Panc1 (cell line): ENCODE measurements around the gene IRF6. TPM values are rescaled to one million over a fixed set of nuclear protein-coding genes. Genes with fewer than 3 reads are reported as not detected.

Source experiments
- ATAC-seq: fragments of 200-7000 bp; cut with Tn5 transposase; 2 replicates; pipeline ENCODE4 v1.9.1; 2020; ENCODE audit warnings: mild to moderate bottlenecking, moderate library complexity
- BruUV-seq: library from RNA; stranded (reverse); fragments of 400-500 nt; replicated peaks from 2 replicates; lab custom pipeline; 2021; lab: Mats Ljungman, UMichigan
- CTCF ChIA-PET: fragments of 300-600 bp; sonication (Branson Sonifier 250); formaldehyde crosslinking; loops from one replicate; lab custom pipeline; 2022; ENCODE audit warnings: antibody characterized with exemption; lab: Charles Lee
- POLR2A ChIA-PET: fragments of 300-600 bp; sonication (Branson Sonifier 250); formaldehyde crosslinking; loops from one replicate; lab custom pipeline; 2022; ENCODE audit warnings: antibody characterized with exemption; lab: Charles Lee
- DNase-seq: peaks from one replicate; pipeline ENCODE4 v3.0.0-alpha.2; 2010; ENCODE audit warnings: low read depth, low spot score
- H3K27ac ChIP-seq: 2 replicates; pipeline ENCODE4 v1.5.1; 2011; ENCODE audit warnings: mild to moderate bottlenecking, low read length, inconsistent platforms
- H3K27me3 ChIP-seq: fragments of 200-500 bp; sonication (Bioruptor generic); 2 replicates; pipeline ENCODE4 v1.6.0; 2014; ENCODE audit warnings: low read length, inconsistent platforms; ENCODE audit not compliant: control insufficient read depth, insufficient read depth
- H3K36me3 ChIP-seq: fragments of 200-500 bp; sonication (Bioruptor generic); 2 replicates; pipeline ENCODE4 v1.5.1; 2014; ENCODE audit warnings: inconsistent platforms, mild to moderate bottlenecking, low read length, moderate library complexity; ENCODE audit not compliant: control insufficient read depth, insufficient read depth
- H3K4me1 ChIP-seq: 2 replicates; pipeline ENCODE4 v1.5.1; 2011; ENCODE audit warnings: inconsistent platforms, mild to moderate bottlenecking, low read length, moderate library complexity; ENCODE audit not compliant: control insufficient read depth, insufficient read depth
- H3K4me3 ChIP-seq, 2 experiments: 2 replicates each; pipeline ENCODE4 v1.5.1; 2011 to 2012; ENCODE audit warnings: low read depth in 2 of 2, low read length in 2 of 2, mild to moderate bottlenecking in 2 of 2, inconsistent platforms in 1 of 2, moderate library complexity in 1 of 2
- H3K9me3 ChIP-seq: fragments of 200-500 bp; sonication (Bioruptor generic); 2 replicates; pipeline ENCODE4 v1.5.1; 2014; ENCODE audit warnings: low read depth, mild to moderate bottlenecking, inconsistent platforms, low read length, moderate library complexity; ENCODE audit not compliant: control insufficient read depth, insufficient read depth
- CTCF ChIP-seq: fragments of 450-650 bp; IDR thresholded peaks from 2 replicates; pipeline ENCODE4 v1.5.1; 2017; ENCODE audit warnings: mild to moderate bottlenecking
- POLR2AphosphoS5 ChIP-seq: IDR thresholded peaks from 2 replicates; pipeline ENCODE4 v1.6.1; 2012; ENCODE audit warnings: mild to moderate bottlenecking, low read depth, low read length, moderate library complexity
- REST ChIP-seq, 2 experiments: IDR thresholded peaks; 2 replicates each; pipeline ENCODE4 v1.6.1; 2011 to 2012; ENCODE audit warnings: low read depth in 2 of 2, control low read depth in 1 of 2, low read length in 1 of 2, mild to moderate bottlenecking in 1 of 2, moderate library complexity in 1 of 2; ENCODE audit not compliant: insufficient read depth in 1 of 2
- SIN3A ChIP-seq: IDR thresholded peaks from 2 replicates; pipeline ENCODE4 v1.6.1; 2012; ENCODE audit warnings: low read depth, mild to moderate bottlenecking, low read length, moderate library complexity, borderline replicate concordance; ENCODE audit not compliant: insufficient read depth
- TCF7L2 ChIP-seq: IDR thresholded peaks from 2 replicates; pipeline ENCODE4 v1.6.1; 2011; ENCODE audit warnings: mild to moderate bottlenecking, low read depth, low read length, inconsistent platforms
- in situ Hi-C: cut with HindIII; loops from 2 replicates; pipeline ENCODE4 v1.10.0; 2016; ENCODE audit warnings: low sequenced_read_pairs, low pct_unique_long_range_greater_than_20kb
- intact Hi-C: fragments of 100-400 bp; cut with micrococcal nuclease; formaldehyde crosslinking; loops from one replicate; pipeline ENCODE4 v1.10.0; 2022; ENCODE audit not compliant: unreplicated experiment
- total RNA-seq: library from RNA; stranded (reverse); gene quantifications from one replicate; pipeline ENCODE4 v1.2.1, GENCODE V29; 2021; ENCODE audit not compliant: unreplicated experiment

Gene IRF6
- total RNA-seq, 1 experiment from 2014 or later = 0.64 TPM

GRCh38 chr1:209769171-209769904, 36.6 kb downstream of the IRF6 start:
- DNase-seq (no peak), ATAC-seq (no peak)
- TF ChIP-seq REST (IDR thresholded peaks at IDR 0.05; ENCODE audit: insufficient read depth in 1 of 2, low read depth in 2 of 2, low read length in 1 of 2) = no peak
- TF ChIP-seq CTCF = no peak
- TF ChIP-seq SIN3A = no peak
- TF ChIP-seq POLR2AphosphoS5 = no peak
- TF ChIP-seq TCF7L2 = no peak
- in situ Hi-C loops (no loop called here), intact Hi-C loops (no loop called here)
- CTCF ChIA-PET = no interaction called here
- H3K27ac ChIP-seq = no peak overlapping the region
- BruUV-seq = no TSS peak
- no peaks in the 10 kb centered on the region for H3K27me3 ChIP-seq
- no peak overlapping the region for H3K4me3 ChIP-seq
- POLR2A ChIA-PET = no interaction called here
- H3K36me3 ChIP-seq = no peaks in the 10 kb centered on the region
- H3K4me1 ChIP-seq = no peaks in the 10 kb centered on the region
- no peaks in the 10 kb centered on the region for H3K9me3 ChIP-seq

- Histone ChIP-seq H3K4me1 (no peaks in the 10 kb centered on the region), H3K4me3 (no peak overlapping the region), H3K27ac (no peak overlapping the region), H3K36me3 (no peaks in the 10 kb centered on the region), H3K27me3 (no peaks in the 10 kb centered on the region), H3K9me3 (no peaks in the 10 kb centered on the region)
- ChIA-PET POLR2A (no interaction called here), CTCF (no interaction called here)
- DNase-seq (no peak), ATAC-seq (no peak)
- intact Hi-C loops (no loop called here), in situ Hi-C loops (no loop called here)
- no peak for TF ChIP-seq SIN3A
- TF ChIP-seq CTCF = no peak
- TF ChIP-seq TCF7L2 = no peak
- TF ChIP-seq REST (IDR thresholded peaks at IDR 0.05; ENCODE audit: insufficient read depth in 1 of 2, low read depth in 2 of 2, low read length in 1 of 2) = no peak
- no peak for TF ChIP-seq POLR2AphosphoS5
- BruUV-seq = no TSS peak
These were observed 37.6 kb downstream of the IRF6 start for GRCh38 chr1:209768354-209768774.
